B cell (primary cell): ENCODE data around the gene HPS1. TPM values are rescaled to one million over a fixed set of nuclear protein-coding genes. Genes with fewer than 3 reads are reported as not detected.

ENCODE experiments used
- ATAC-seq: fragments of 200-7000 bp; cut with Tn5 transposase; one replicate; pipeline ENCODE4 v1.10.0; 2021; ENCODE audit warnings: low read depth, mild to moderate bottlenecking, moderate number of reproducible peaks, moderate library complexity
- CTCF ChIA-PET: fragments of 350-600 bp; sonication (Branson Sonifier 250); formaldehyde crosslinking; loops from one replicate; lab custom pipeline; 2021; ENCODE audit warnings: antibody characterized with exemption, inconsistent platforms; lab: Charles Lee
- POLR2A ChIA-PET: fragments of 350-600 bp; sonication (Branson Sonifier 250); formaldehyde crosslinking; loops from one replicate; lab custom pipeline; 2021; ENCODE audit warnings: antibody characterized with exemption; lab: Charles Lee
- DNase-seq: peaks from one replicate; pipeline ENCODE4 v3.0.0; 2013
- H2AFZ ChIP-seq: 2 replicates; pipeline ENCODE4 v1.6.1; 2012; ENCODE audit warnings: mild to moderate bottlenecking, low read depth, low read length; ENCODE audit not compliant: insufficient read depth, poor library complexity, severe bottlenecking
- H3K27ac ChIP-seq, 2 donors: 1 replicate in 1 of 2; 2 replicates in 1 of 2; pipeline ENCODE4 v1.5.1; 2012 to 2013; ENCODE audit warnings: low read length in 2 of 2, mild to moderate bottlenecking in 2 of 2, moderate library complexity in 1 of 2
- H3K27me3 ChIP-seq, 4 experiments: fragments of 200-600 bp in 1 of 4; sonication (generic) in 1 of 4; replicated peaks in 1 of 4; 1 replicate in 2 of 4; 2 replicates in 2 of 4; pipeline versions ENCODE4 v1.6.1 to v1.7.0; 2013 to 2016; ENCODE audit warnings: low read length in 3 of 4, mild to moderate bottlenecking in 2 of 4, mixed read lengths in 1 of 4, moderate library complexity in 1 of 4; ENCODE audit not compliant: insufficient read depth in 4 of 4, control insufficient read depth in 3 of 4; ENCODE audit errors: control extremely low read depth in 1 of 4
- H3K36me3 ChIP-seq, 2 experiments: replicated peaks in 1 of 2; 1 replicate in 1 of 2; 2 replicates in 1 of 2; pipeline versions ENCODE4 v1.6.1 to v1.7.1; 2013; ENCODE audit warnings: low read length in 1 of 2; ENCODE audit not compliant: insufficient read depth in 2 of 2, control insufficient read depth in 1 of 2; ENCODE audit errors: control extremely low read depth in 1 of 2, extremely low read depth in 1 of 2
- H3K4me1 ChIP-seq, 2 donors: fragments of 200-600 bp in 1 of 2; sonication (generic) in 1 of 2; 1 replicate in 1 of 2; 2 replicates in 1 of 2; pipeline versions ENCODE4 v1.5.1 to v1.6.1; 2013 to 2017; ENCODE audit warnings: low read length in 2 of 2; ENCODE audit not compliant: control insufficient read depth in 2 of 2, insufficient read depth in 2 of 2
- H3K4me2 ChIP-seq: replicated peaks from 2 replicates; pipeline ENCODE3; 2012; ENCODE audit warnings: mild to moderate bottlenecking, low read depth, low read length; ENCODE audit not compliant: poor library complexity, severe bottlenecking
- H3K4me3 ChIP-seq, 5 experiments: fragments of 200-600 bp in 1 of 5; sonication (generic) in 1 of 5; 1 replicate in 3 of 5; 2 replicates in 2 of 5; pipeline versions ENCODE4 v1.5.1 to v1.7.0; 2011 to 2016; ENCODE audit warnings: low read length in 4 of 5, mild to moderate bottlenecking in 4 of 5, low read depth in 2 of 5, control low read depth in 1 of 5, moderate library complexity in 1 of 5; ENCODE audit not compliant: insufficient read depth in 1 of 5; ENCODE audit errors: control extremely low read depth in 1 of 5, extremely low read depth in 1 of 5
- H3K79me2 ChIP-seq: fragments of 200-600 bp; sonication (generic); one replicate; pipeline ENCODE4 v1.6.0; 2016; ENCODE audit warnings: low read length; ENCODE audit not compliant: control insufficient read depth, insufficient read depth
- H3K9ac ChIP-seq: fragments of 200-600 bp; sonication (generic); 2 replicates; pipeline ENCODE4 v1.6.1; 2017; ENCODE audit warnings: mild to moderate bottlenecking, low read length, moderate library complexity
- H3K9me3 ChIP-seq, 3 donors: one replicate each; pipeline versions ENCODE4 v1.6.1 to v1.7.1; 2013; ENCODE audit warnings: low read length in 2 of 3; ENCODE audit not compliant: control insufficient read depth in 2 of 3, insufficient read depth in 1 of 3; ENCODE audit errors: control extremely low read depth in 1 of 3
- H4K20me1 ChIP-seq: 2 replicates; pipeline ENCODE4 v1.6.0; 2012; ENCODE audit warnings: mild to moderate bottlenecking, low read length; ENCODE audit not compliant: insufficient read depth, control insufficient read depth, poor library complexity, severe bottlenecking
- H3K27ac Mint-ChIP-seq: one replicate; pipeline ENCODE4 v1.8.0; 2021; ENCODE audit warnings: mixed read lengths
- H3K27me3 Mint-ChIP-seq: one replicate; pipeline ENCODE4 v1.8.0; 2021; ENCODE audit warnings: mixed read lengths
- H3K4me1 Mint-ChIP-seq: one replicate; pipeline ENCODE4 v1.8.0; 2021; ENCODE audit warnings: mixed read lengths
- H3K4me3 Mint-ChIP-seq: one replicate; pipeline ENCODE4 v1.8.0; 2021; ENCODE audit warnings: mixed read lengths
- H3K9me3 Mint-ChIP-seq: one replicate; pipeline ENCODE4 v1.8.0; 2022; ENCODE audit warnings: mixed read lengths; ENCODE audit not compliant: insufficient read depth
- CTCF ChIP-seq: fragments of 200-600 bp; IDR thresholded peaks from one replicate; pipeline ENCODE4 v1.8.0; 2022; ENCODE audit warnings: antibody characterized with exemption, mild to moderate bottlenecking
- EZH2 ChIP-seq: IDR thresholded peaks from 2 replicates; pipeline ENCODE4 v1.6.1; 2012; ENCODE audit warnings: borderline replicate concordance, low read depth, mild to moderate bottlenecking, moderate library complexity, low read length; ENCODE audit not compliant: insufficient read depth, poor library complexity, severe bottlenecking
- WGBS: methylation state at CpG from one replicate; pipeline ENCODE4 v1.1.5; 2013; ENCODE audit warnings: missing lambda C conversion rate; ENCODE audit not compliant: insufficient coverage; 5-methylcytosine and 5-hydroxymethylcytosine counted together
- intact Hi-C: fragments of 100-400 bp; cut with micrococcal nuclease; formaldehyde crosslinking; loops from one replicate; pipeline ENCODE4 v1.10.0; 2022
- polyA plus RNA-seq: library from polyadenylated mRNA; depleted of rRNA; stranded (reverse); fragments of >200 nt; gene quantifications from 2 replicates; pipeline ENCODE4 v1.2.3, GENCODE V29; 2012
- total RNA-seq, 2 donors: library from RNA; stranded (reverse); fragments of 120-200 nt in 1 of 2; gene quantifications; 1 replicate in 1 of 2; 2 replicates in 1 of 2; pipeline versions ENCODE4 v1.2.3 to v1.2.4, GENCODE V29; 2013 to 2022

The HPS1 gene
- total and polyA plus RNA-seq, 2 donors (not counting 1 experiment from before 2014, with no cell fraction given): 125 to 196 TPM

GRCh38 chr10:98453729-98454128 lies 7.0 kb upstream of the HPS1 start:
- CTCF ChIA-PET: interaction anchor here (1.0 kb wide), 1 partner anchor 14 kb away, joined by 4 read pairs; no protein-coding TSS in a partner anchor
- ATAC-seq (no peak), DNase-seq (no peak)
- H3K27me3 ChIP-seq: peaks cover 0 to 18% (median 4%) of the 10 kb centered on the region in 4 experiments
- Mint-ChIP-seq H3K4me1 (peaks cover 1% of the 10 kb centered on the region), H3K4me3 (no peak overlapping the region), H3K27me3 (peaks cover 17% of the 10 kb centered on the region), H3K9me3 (no peaks in the 10 kb centered on the region), H3K27ac (no peak overlapping the region)
- no peak overlapping the region for H2AFZ ChIP-seq
- H3K4me1 ChIP-seq: no peaks in the 10 kb centered on the region
- no peaks in the 10 kb centered on the region for H3K36me3 ChIP-seq
- H3K9me3 ChIP-seq: no peaks in the 10 kb centered on the region
- no peak overlapping the region for H3K9ac ChIP-seq
- H3K4me3 ChIP-seq: no peak overlapping the region
- H4K20me1 ChIP-seq: no peaks in the 10 kb centered on the region
- no peak overlapping the region for H3K27ac ChIP-seq
- intact Hi-C loops: no loop called here
- no CpG with 5 or more reads among the region's 2 CpGs for WGBS
- no peak overlapping the region for H3K4me2 ChIP-seq
- TF ChIP-seq EZH2 (no peak), CTCF (no peak)
- H3K79me2 ChIP-seq: no peaks in the 10 kb centered on the region
- POLR2A ChIA-PET: no interaction called here

GRCh38 chr10:98450618-98451017 lies 3.9 kb upstream of the HPS1 start:
- peaks cover 13 to 16% of the 10 kb centered on the region in 2 donors for H3K4me1 ChIP-seq
- H3K4me3 ChIP-seq: no peak overlapping the region
- H3K27me3 Mint-ChIP-seq: peaks cover 4% of the 10 kb centered on the region
- CTCF ChIA-PET: interaction anchor here (1.0 kb wide), 1 partner anchor 20 kb away, joined by 3 read pairs; no protein-coding TSS in a partner anchor
- no peak overlapping the region for H3K27ac Mint-ChIP-seq
- TF ChIP-seq EZH2 (no peak), CTCF (no peak)
- no CpG with 5 or more reads among the region's 1 CpG for WGBS
- H3K27me3 ChIP-seq: peaks cover 0 to 8% (median 2%) of the 10 kb centered on the region in 4 experiments
- intact Hi-C loops: no loop called here
- H3K36me3 ChIP-seq: peaks cover 0 to 3% of the 10 kb centered on the region in 2 experiments
- no peaks in the 10 kb centered on the region for H3K9me3 Mint-ChIP-seq
- ATAC-seq (no peak), DNase-seq (no peak)
- H3K27ac ChIP-seq: no peak overlapping the region
- peaks cover 20% of the 10 kb centered on the region for H3K4me1 Mint-ChIP-seq
- peaks cover 12% of the 10 kb centered on the region for H3K79me2 ChIP-seq
- H2AFZ ChIP-seq: no peak overlapping the region
- no peak overlapping the region for H3K9ac ChIP-seq
- H3K9me3 ChIP-seq: no peaks in the 10 kb centered on the region
- POLR2A ChIA-PET: no interaction called here
- H3K4me3 Mint-ChIP-seq: no peak overlapping the region
- no peaks in the 10 kb centered on the region for H4K20me1 ChIP-seq
- H3K4me2 ChIP-seq: no peak overlapping the region
